ENCODE measurements around the gene HIGD1B. TPM values are rescaled to one million over a fixed set of nuclear protein-coding genes. Genes with fewer than 3 reads are reported as not detected.

HIGD1B gene
- total RNA-seq, 1 donor from 2014 or later, result not detected

GRCh38 chr17:44826123-44826790 lies 21.4 kb upstream of the HIGD1B start:
- Mint-ChIP-seq H3K4me3 (no peak overlapping the region), H3K36me3 (ENCODE audit: low read depth) (no peaks in the 10 kb centered on the region), H3K9me3 (no peaks in the 10 kb centered on the region), H3K4me1 (ENCODE audit: low read depth) (peaks cover 7% of the 10 kb centered on the region), H3K27ac (no peak overlapping the region), H3K27me3 (ENCODE audit: insufficient read depth) (peaks cover 39% of the 10 kb centered on the region)
- no peak for DNase-seq (ENCODE audit: low spot score)
- intact Hi-C loops (cut with micrococcal nuclease), result loop anchor here (5.0 kb wide), 1 partner anchor 141 kb away; the partner anchor contains the start of gene C1QL1

DNA sequence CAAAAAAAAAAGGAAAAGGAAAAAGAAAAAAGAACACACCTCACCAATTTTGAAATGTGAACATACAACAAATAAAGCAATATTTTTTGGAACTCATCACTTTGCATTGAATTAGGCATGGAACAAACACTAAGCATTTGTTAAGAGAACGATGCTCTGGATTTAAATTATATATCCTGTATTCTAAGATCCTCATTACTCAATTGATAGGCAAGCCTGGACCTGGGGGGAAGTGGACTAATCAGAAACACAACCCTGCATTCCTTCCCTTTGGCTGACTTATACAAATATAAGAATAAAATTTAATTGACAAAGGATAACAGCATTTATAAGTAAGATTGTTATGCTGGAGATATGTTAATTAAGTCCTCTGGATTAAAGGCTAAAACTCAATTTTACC lies 19.8 kb upstream of the HIGD1B start:
- no peak for DNase-seq (ENCODE audit: low spot score)
- peaks cover 51% of the 10 kb centered on the region for H3K27me3 Mint-ChIP-seq (ENCODE audit: insufficient read depth)
- no peaks in the 10 kb centered on the region for H3K36me3 Mint-ChIP-seq (ENCODE audit: low read depth)
- H3K4me1 Mint-ChIP-seq (ENCODE audit: low read depth), result peaks cover 7% of the 10 kb centered on the region
- H3K4me3 Mint-ChIP-seq, result no peak overlapping the region
- no peak overlapping the region for H3K27ac Mint-ChIP-seq
- H3K9me3 Mint-ChIP-seq, result no peaks in the 10 kb centered on the region
- intact Hi-C loops (cut with micrococcal nuclease), result loop anchor here (2.0 to 5.0 kb wide), 3 partner anchors 37 to 271 kb away; partner anchors contain the start of genes C1QL1 and FZD2

GRCh38 chr17:44828919-44829522 lies 18.7 kb upstream of the HIGD1B start:
- DNase-seq (ENCODE audit: low spot score), result no peak
- Mint-ChIP-seq H3K9me3 (no peaks in the 10 kb centered on the region), H3K4me1 (ENCODE audit: low read depth) (peaks cover 7% of the 10 kb centered on the region), H3K27me3 (ENCODE audit: insufficient read depth) (peaks cover 60% of the 10 kb centered on the region), H3K27ac (peak overlapping the region; percentile 36), H3K36me3 (ENCODE audit: low read depth) (no peaks in the 10 kb centered on the region), H3K4me3 (peak overlapping the region; percentile 76)
- intact Hi-C loops (cut with micrococcal nuclease), result loop anchor here (1.0 to 5.0 kb wide), 4 partner anchors 36 to 272 kb away; partner anchors contain the start of genes C1QL1 and FZD2

- Mint-ChIP-seq H3K4me3 (peak within 1 kb of the TSS; percentile 82), H3K4me1 (ENCODE audit: low read depth) (peaks cover 7% of the 10 kb centered on the region), H3K36me3 (ENCODE audit: low read depth) (no peaks in the 10 kb centered on the region), H3K27me3 (ENCODE audit: insufficient read depth) (peaks cover 62% of the 10 kb centered on the region), H3K9me3 (no peaks in the 10 kb centered on the region), H3K27ac (peak within 1 kb of the TSS; percentile 44)
- intact Hi-C loops (cut with micrococcal nuclease), result loop anchor here (1.0 to 5.0 kb wide), 4 partner anchors 35 to 273 kb away; partner anchors contain the start of genes C1QL1 and FZD2
- no peak for DNase-seq (ENCODE audit: low spot score)
These were observed 17.9 kb upstream of the HIGD1B start, which contains the start of gene GJC1 for GRCh38 chr17:44829523-44830358. Gene GJC1, minus strand, starts transcription at chr17:44830287. Its CDS starts 24,470 bp downstream, at chr17:44805817.

GRCh38 chr17:44830359-44831288 lies 17.1 kb upstream of the HIGD1B start:
- H3K4me1 Mint-ChIP-seq (ENCODE audit: low read depth), result peaks cover 7% of the 10 kb centered on the region
- H3K27me3 Mint-ChIP-seq (ENCODE audit: insufficient read depth), result peaks cover 64% of the 10 kb centered on the region
- intact Hi-C loops (cut with micrococcal nuclease), result no loop called here
- H3K9me3 Mint-ChIP-seq, result no peaks in the 10 kb centered on the region
- no peaks in the 10 kb centered on the region for H3K36me3 Mint-ChIP-seq (ENCODE audit: low read depth)
- no peak for DNase-seq (ENCODE audit: low spot score)
- peak overlapping the region; percentile 82 for H3K4me3 Mint-ChIP-seq
- peak overlapping the region; percentile 44 for H3K27ac Mint-ChIP-seq

DNA sequence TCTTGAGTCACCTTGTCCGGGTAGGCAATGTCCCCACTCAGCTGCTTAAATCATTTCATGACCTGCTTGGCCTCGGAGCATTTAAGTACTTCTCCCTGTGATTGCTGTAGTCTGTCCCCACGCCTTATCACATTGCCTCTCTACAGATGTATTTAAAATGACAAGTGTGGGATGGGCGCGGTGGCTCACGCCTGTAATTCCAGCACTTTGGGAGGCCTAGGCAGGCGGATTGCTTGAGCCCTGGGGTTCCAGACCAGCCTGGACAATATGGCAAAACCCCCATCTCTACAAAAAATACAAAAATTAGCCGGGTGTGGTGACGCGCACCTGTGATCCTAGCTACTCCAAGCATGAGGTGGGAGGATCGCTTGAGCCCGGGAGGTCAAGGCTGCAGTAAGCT lies 16.3 kb upstream of the HIGD1B start:
- Mint-ChIP-seq H3K27ac (no peak overlapping the region), H3K36me3 (ENCODE audit: low read depth) (no peaks in the 10 kb centered on the region), H3K4me1 (ENCODE audit: low read depth) (peaks cover 7% of the 10 kb centered on the region), H3K27me3 (ENCODE audit: insufficient read depth) (peaks cover 61% of the 10 kb centered on the region), H3K4me3 (no peak overlapping the region), H3K9me3 (no peaks in the 10 kb centered on the region)
- DNase-seq (ENCODE audit: low spot score), result no peak
- intact Hi-C loops (cut with micrococcal nuclease), result no loop called here

DNA sequence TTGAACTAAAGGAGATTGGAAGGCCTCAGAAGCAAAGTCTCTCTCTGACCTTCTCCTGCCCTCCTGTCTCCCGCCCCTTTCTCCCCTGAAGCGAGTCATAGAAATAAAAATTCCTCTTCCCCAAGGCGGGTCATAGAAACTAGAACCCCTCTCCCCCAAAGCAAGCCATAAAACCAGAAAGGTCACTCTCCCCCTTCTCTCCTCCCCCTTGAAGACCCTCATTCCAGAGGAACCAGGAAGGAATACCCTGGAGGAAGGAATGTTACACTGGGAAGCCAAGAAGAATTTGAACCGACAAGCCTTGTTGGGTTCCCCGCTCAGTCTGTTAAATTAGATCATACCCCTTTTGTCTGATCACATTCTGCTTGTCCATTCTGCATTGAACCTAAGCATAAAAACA lies 14.9 kb upstream of the HIGD1B start:
- Mint-ChIP-seq H3K27ac (no peak overlapping the region), H3K27me3 (ENCODE audit: insufficient read depth) (peaks cover 49% of the 10 kb centered on the region), H3K4me3 (no peak overlapping the region), H3K4me1 (ENCODE audit: low read depth) (peaks cover 7% of the 10 kb centered on the region), H3K36me3 (ENCODE audit: low read depth) (no peaks in the 10 kb centered on the region), H3K9me3 (no peaks in the 10 kb centered on the region)
- intact Hi-C loops (cut with micrococcal nuclease), result no loop called here
- no peak for DNase-seq (ENCODE audit: low spot score)

DNA sequence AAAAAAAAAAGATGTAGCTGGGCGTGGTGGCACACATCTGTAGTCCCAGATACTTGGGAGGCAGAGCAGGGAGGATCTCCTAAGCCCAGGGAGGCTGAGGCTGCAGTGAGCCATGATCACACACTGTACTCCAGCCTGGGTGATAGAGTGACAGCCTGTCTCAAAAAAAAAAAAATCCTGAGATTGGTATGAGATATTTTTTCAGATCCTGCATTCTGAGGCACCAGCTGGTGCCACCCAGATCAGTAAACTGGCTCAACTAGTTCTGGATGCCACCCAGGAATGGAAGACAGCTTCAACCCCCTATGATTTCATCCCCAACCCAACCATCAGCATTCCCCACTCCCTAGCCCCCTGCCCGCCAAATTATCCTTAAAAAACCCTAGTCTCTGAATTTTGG lies 10.5 kb upstream of the HIGD1B start:
- no peaks in the 10 kb centered on the region for H3K36me3 Mint-ChIP-seq (ENCODE audit: low read depth)
- H3K4me3 Mint-ChIP-seq, result no peak overlapping the region
- H3K9me3 Mint-ChIP-seq, result no peaks in the 10 kb centered on the region
- intact Hi-C loops (cut with micrococcal nuclease), result no loop called here
- no peak for DNase-seq (ENCODE audit: low spot score)
- H3K27me3 Mint-ChIP-seq (ENCODE audit: insufficient read depth), result peaks cover 20% of the 10 kb centered on the region
- peaks cover 8% of the 10 kb centered on the region for H3K4me1 Mint-ChIP-seq (ENCODE audit: low read depth)
- H3K27ac Mint-ChIP-seq, result no peak overlapping the region

- no peak overlapping the region for H3K27ac Mint-ChIP-seq
- peaks cover 8% of the 10 kb centered on the region for H3K4me1 Mint-ChIP-seq (ENCODE audit: low read depth)
- H3K4me3 Mint-ChIP-seq, result no peak overlapping the region
- peaks cover 1% of the 10 kb centered on the region for H3K27me3 Mint-ChIP-seq (ENCODE audit: insufficient read depth)
- DNase-seq (ENCODE audit: low spot score), result no peak
- no peaks in the 10 kb centered on the region for H3K36me3 Mint-ChIP-seq (ENCODE audit: low read depth)
- intact Hi-C loops (cut with micrococcal nuclease), result no loop called here
- H3K9me3 Mint-ChIP-seq, result no peaks in the 10 kb centered on the region
These were observed 7.4 kb upstream of the HIGD1B start for GRCh38 chr17:44840274-44840673.

DNA sequence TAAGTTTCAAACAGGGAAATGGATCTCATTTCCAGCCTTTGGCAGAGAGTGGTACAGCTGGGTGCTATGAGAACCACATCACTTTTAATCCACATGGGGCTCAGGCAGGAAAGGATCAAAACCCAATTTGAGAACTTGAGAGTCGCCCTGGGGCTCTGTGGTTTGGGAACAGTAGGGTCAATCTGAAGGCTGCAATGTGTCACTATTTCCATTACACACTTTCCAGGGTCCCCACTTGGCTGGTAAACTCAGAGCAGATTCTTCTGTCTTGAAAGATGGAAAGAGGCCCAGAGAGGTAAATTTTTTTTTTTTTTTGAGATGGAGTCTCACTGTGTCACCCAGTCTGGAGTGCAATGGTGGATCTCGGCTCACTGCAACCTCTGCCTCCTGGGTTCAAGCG lies 6.7 kb upstream of the HIGD1B start:
- no peak overlapping the region for H3K27ac Mint-ChIP-seq
- intact Hi-C loops (cut with micrococcal nuclease), result no loop called here
- peak overlapping the region; percentile 2 for H3K4me3 Mint-ChIP-seq
- H3K27me3 Mint-ChIP-seq (ENCODE audit: insufficient read depth), result no peaks in the 10 kb centered on the region
- peaks cover under 1% of the 10 kb centered on the region for H3K36me3 Mint-ChIP-seq (ENCODE audit: low read depth)
- DNase-seq (ENCODE audit: low spot score), result no peak
- no peaks in the 10 kb centered on the region for H3K9me3 Mint-ChIP-seq
- peaks cover 8% of the 10 kb centered on the region for H3K4me1 Mint-ChIP-seq (ENCODE audit: low read depth)

- DNase-seq (ENCODE audit: low spot score), result no peak
- intact Hi-C loops (cut with micrococcal nuclease), result no loop called here
- H3K27ac Mint-ChIP-seq, result no peak overlapping the region
- no peak overlapping the region for H3K4me3 Mint-ChIP-seq
- H3K4me1 Mint-ChIP-seq (ENCODE audit: low read depth), result peaks cover 8% of the 10 kb centered on the region
- no peaks in the 10 kb centered on the region for H3K9me3 Mint-ChIP-seq
- no peaks in the 10 kb centered on the region for H3K27me3 Mint-ChIP-seq (ENCODE audit: insufficient read depth)
- peaks cover 2% of the 10 kb centered on the region for H3K36me3 Mint-ChIP-seq (ENCODE audit: low read depth)
These were observed 4.9 kb upstream of the HIGD1B start for GRCh38 chr17:44842748-44843147.

DNA sequence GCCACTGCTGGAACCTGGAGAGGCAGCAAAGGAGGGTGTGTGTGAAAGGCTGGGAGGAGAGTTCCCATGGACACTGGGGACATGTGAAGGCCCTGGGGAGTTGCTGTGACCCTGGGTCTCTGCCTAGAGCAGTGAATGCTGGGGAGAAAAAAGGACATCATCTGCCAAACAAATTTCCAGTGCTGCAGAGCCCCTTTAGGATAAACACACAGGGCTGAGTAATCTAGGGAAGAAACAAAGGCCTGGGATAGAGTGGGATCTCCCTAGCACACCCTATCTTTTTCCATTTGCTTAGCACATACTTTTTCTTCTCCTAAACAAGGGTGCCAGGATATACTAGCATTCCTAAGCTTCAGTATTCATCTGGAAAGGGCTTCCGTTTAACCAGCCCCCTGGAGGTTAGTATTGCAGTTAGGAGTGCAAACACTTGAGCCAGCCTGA lies 3.3 kb upstream of the HIGD1B start:
- peaks cover 8% of the 10 kb centered on the region for H3K4me1 Mint-ChIP-seq (ENCODE audit: low read depth)
- H3K27me3 Mint-ChIP-seq (ENCODE audit: insufficient read depth), result no peaks in the 10 kb centered on the region
- H3K27ac Mint-ChIP-seq, result no peak overlapping the region
- H3K9me3 Mint-ChIP-seq, result no peaks in the 10 kb centered on the region
- DNase-seq (ENCODE audit: low spot score), result no peak
- peaks cover 2% of the 10 kb centered on the region for H3K36me3 Mint-ChIP-seq (ENCODE audit: low read depth)
- intact Hi-C loops (cut with micrococcal nuclease), result no loop called here
- no peak overlapping the region for H3K4me3 Mint-ChIP-seq
